Posterior vena cava (tissue), 2 donors: ENCODE results near the gene IFNAR1. TPM values are rescaled to one million over a fixed set of nuclear protein-coding genes. Genes with fewer than 3 reads are reported as not detected.
A peak's percentile ranks its signal among the peaks of the same experiment; 100 is the strongest.

ENCODE experiments used
- DNase-seq: peaks from one replicate; pipeline ENCODE4 v3.0.0-alpha.2; 2020; ENCODE audit warnings: low spot score
- intact Hi-C, 2 donors: fragments of 100-400 bp; cut with DNase I; formaldehyde crosslinking; loops; one replicate each; pipeline versions ENCODE4 v1.14.1 to v1.14.2; 2022 to 2023
- long read RNA-seq, 2 donors: library from polyadenylated mRNA; unstranded; transcript quantifications; one replicate each; pipeline ENCODE4 v2.0.0, GENCODE V29; 2020 to 2021
- total RNA-seq, 2 donors: library from RNA; stranded (reverse); fragmentation: NEBNext Ultra II Directional; extraction: Animal tissue kit (Norgen Biotek cat#: 25700); gene quantifications; one replicate each; pipeline ENCODE4 v1.2.1, GENCODE V29; 2021
- donor health status: DM: yes; HTN: yes; CAD: no.
- donor health status: DM: yes; HTN: yes; CAD: no.

The IFNAR1 gene
- 10 to 100 TPM; 38.5 to 46.2 TPM for total RNA-seq
- long read RNA-seq, donor 1, full-length matches to known transcripts: 11 of 17 reads
- long read RNA-seq, donor 1, partial matches to known transcripts: 1 of 17 reads
- long read RNA-seq, donor 1, other reads (novel, unspliced or antisense): 5 of 17 reads
- long read RNA-seq, donor 2, full-length matches to known transcripts: 40 of 68 reads
- long read RNA-seq, donor 2, partial matches to known transcripts: 16 of 68 reads
- long read RNA-seq, donor 2, other reads (novel, unspliced or antisense): 12 of 68 reads

GRCh38 chr21:33324291-33325221 is at the start of gene IFNAR1:
Gene IFNAR1, plus strand, starts transcription at chr21:33324970. Its CDS starts 86 bp downstream, at chr21:33325056.
- intact Hi-C loops: no loop called here
- DNase-seq: peak; percentile 100

GRCh38 chr21:33278721-33279120 is 46.0 kb upstream of the IFNAR1 start:
- DNase-seq: no peak
- intact Hi-C loops: no loop called here

GRCh38 chr21:33279330-33279820 is 45.4 kb upstream of the IFNAR1 start:
- DNase-seq: no peak
- intact Hi-C loops: no loop called here

GRCh38 chr21:33281096-33281652 is 43.6 kb upstream of the IFNAR1 start:
- no peak for DNase-seq
- intact Hi-C loops: no loop called here

GRCh38 chr21:33283203-33283602 is 41.6 kb upstream of the IFNAR1 start:
- DNase-seq: no peak
- intact Hi-C loops: no loop called here

GRCh38 chr21:33286076-33286475 is 38.7 kb upstream of the IFNAR1 start:
- intact Hi-C loops: no loop called here
- DNase-seq: no peak

GRCh38 chr21:33286600-33287456 is 37.9 kb upstream of the IFNAR1 start:
- DNase-seq: no peak
- intact Hi-C loops: no loop called here

GRCh38 chr21:33289199-33289819 is 35.5 kb upstream of the IFNAR1 start:
- intact Hi-C loops: no loop called here
- no peak for DNase-seq

GRCh38 chr21:33290441-33290840 is 34.3 kb upstream of the IFNAR1 start:
- intact Hi-C loops: no loop called here
- DNase-seq: no peak

- DNase-seq: no peak
- intact Hi-C loops: no loop called here
These were observed 33.1 kb upstream of the IFNAR1 start for GRCh38 chr21:33291686-33292085.

- intact Hi-C loops: no loop called here
- no peak for DNase-seq
These were observed 32.0 kb upstream of the IFNAR1 start for GRCh38 chr21:33292724-33293123.

GRCh38 chr21:33293136-33293535 is 31.6 kb upstream of the IFNAR1 start:
- intact Hi-C loops: no loop called here
- DNase-seq: no peak

GRCh38 chr21:33293811-33294216 is 31.0 kb upstream of the IFNAR1 start:
- DNase-seq: no peak
- intact Hi-C loops: no loop called here

- intact Hi-C loops: no loop called here
- DNase-seq: no peak
These were observed 28.6 kb upstream of the IFNAR1 start for GRCh38 chr21:33296156-33296555.

- no peak for DNase-seq
- intact Hi-C loops: no loop called here
These were observed 25.5 kb upstream of the IFNAR1 start for GRCh38 chr21:33299181-33299752.

- intact Hi-C loops: no loop called here
These were observed 23.8 kb upstream of the IFNAR1 start for GRCh38 chr21:33300701-33301631.

GRCh38 chr21:33301632-33302002 is 23.2 kb upstream of the IFNAR1 start:
- intact Hi-C loops: no loop called here
- no peak for DNase-seq

More at GRCh38 chr21:33300701-33301631, 23.8 kb upstream of the IFNAR1 start:
- no peak for DNase-seq
